Smooth muscle cell (in vitro differentiated cells): ENCODE measurements around the gene ACVR2B. TPM values are rescaled to one million over a fixed set of nuclear protein-coding genes. Genes with fewer than 3 reads are reported as not detected.
"Not testable (repeated sequence)": the region's sequence is repeated elsewhere in the genome, so short reads cannot be mapped to it uniquely, and the experiment has no call there.

Experiments used
- DNase-seq: peaks from one replicate; lab custom pipeline; 2025; ENCODE audit not compliant: unreplicated experiment; lab: John Stamatoyannopoulos, UW
- H2AFZ ChIP-seq: fragments of 200-600 bp; sonication (generic); 2 replicates; pipeline ENCODE4 v1.6.0; 2016; ENCODE audit warnings: antibody characterized with exemption, low read depth, mild to moderate bottlenecking
- H3F3A ChIP-seq: fragments of 200-600 bp; sonication (generic); 2 replicates; pipeline ENCODE4 v1.6.0; 2017; ENCODE audit warnings: antibody characterized with exemption, low read depth
- H3K27ac ChIP-seq: fragments of 200-600 bp; sonication (generic); 2 replicates; pipeline ENCODE4 v1.5.1; 2016; ENCODE audit warnings: low read depth, mild to moderate bottlenecking
- H3K27me3 ChIP-seq: fragments of 200-600 bp; sonication (generic); 2 replicates; pipeline ENCODE4 v1.6.1; 2016; ENCODE audit warnings: low read depth, mild to moderate bottlenecking
- H3K36me3 ChIP-seq: fragments of 200-600 bp; sonication (generic); 2 replicates; pipeline ENCODE4 v1.5.1; 2016; ENCODE audit warnings: low read depth
- H3K4me1 ChIP-seq: fragments of 200-600 bp; sonication (generic); 2 replicates; pipeline ENCODE4 v1.5.1; 2016; ENCODE audit warnings: low read depth
- H3K4me2 ChIP-seq: fragments of 200-600 bp; sonication (generic); 2 replicates; pipeline ENCODE4 v1.6.0; 2016; ENCODE audit warnings: mild to moderate bottlenecking
- H3K4me3 ChIP-seq: fragments of 200-600 bp; sonication (generic); 2 replicates; pipeline ENCODE4 v1.5.1; 2016; ENCODE audit warnings: mild to moderate bottlenecking
- H3K79me2 ChIP-seq: fragments of 200-600 bp; sonication (generic); 2 replicates; pipeline ENCODE4 v1.6.0; 2016; ENCODE audit warnings: low read depth, mild to moderate bottlenecking
- H3K9ac ChIP-seq: fragments of 200-600 bp; sonication (generic); 2 replicates; pipeline ENCODE4 v1.6.0; 2016; ENCODE audit warnings: low read depth
- H3K9me3 ChIP-seq: fragments of 200-600 bp; sonication (generic); replicated peaks from 2 replicates; pipeline ENCODE4 v1.5.1; 2016; ENCODE audit warnings: low read depth
- H4K20me1 ChIP-seq: fragments of 200-600 bp; sonication (generic); 2 replicates; pipeline ENCODE4 v1.6.0; 2016; ENCODE audit warnings: low read depth
- CTCF ChIP-seq: fragments of 200-600 bp; sonication (generic); IDR thresholded peaks from 2 replicates; pipeline ENCODE4 v1.5.1; 2017; ENCODE audit warnings: borderline replicate concordance, mild to moderate bottlenecking, antibody characterized with exemption; ENCODE audit not compliant: insufficient read depth, poor library complexity, severe bottlenecking
- WGBS: methylation state at CpG from one replicate; pipeline ENCODE4 v1.1.7; 2016; ENCODE audit warnings: low lambda C conversion rate; 5-methylcytosine and 5-hydroxymethylcytosine counted together
- polyA plus RNA-seq: library from polyadenylated mRNA; unstranded; fragments of >200 nt; fragmentation: Nextera tagmentation; extraction: Ambion mirVana; gene quantifications from 2 replicates; pipeline ENCODE4 v1.2.1, GENCODE V29; 2016
- total RNA-seq: library from RNA; depleted of rRNA; stranded (reverse); fragments of >200 nt; gene quantifications from 2 replicates; pipeline ENCODE4 v1.2.3, GENCODE V29; 2014

Gene ACVR2B
- total RNA-seq, result 8.6 and 10.0 TPM in 2 replicates
- 2.1 and 7.5 TPM in 2 replicates for polyA plus RNA-seq

DNA sequence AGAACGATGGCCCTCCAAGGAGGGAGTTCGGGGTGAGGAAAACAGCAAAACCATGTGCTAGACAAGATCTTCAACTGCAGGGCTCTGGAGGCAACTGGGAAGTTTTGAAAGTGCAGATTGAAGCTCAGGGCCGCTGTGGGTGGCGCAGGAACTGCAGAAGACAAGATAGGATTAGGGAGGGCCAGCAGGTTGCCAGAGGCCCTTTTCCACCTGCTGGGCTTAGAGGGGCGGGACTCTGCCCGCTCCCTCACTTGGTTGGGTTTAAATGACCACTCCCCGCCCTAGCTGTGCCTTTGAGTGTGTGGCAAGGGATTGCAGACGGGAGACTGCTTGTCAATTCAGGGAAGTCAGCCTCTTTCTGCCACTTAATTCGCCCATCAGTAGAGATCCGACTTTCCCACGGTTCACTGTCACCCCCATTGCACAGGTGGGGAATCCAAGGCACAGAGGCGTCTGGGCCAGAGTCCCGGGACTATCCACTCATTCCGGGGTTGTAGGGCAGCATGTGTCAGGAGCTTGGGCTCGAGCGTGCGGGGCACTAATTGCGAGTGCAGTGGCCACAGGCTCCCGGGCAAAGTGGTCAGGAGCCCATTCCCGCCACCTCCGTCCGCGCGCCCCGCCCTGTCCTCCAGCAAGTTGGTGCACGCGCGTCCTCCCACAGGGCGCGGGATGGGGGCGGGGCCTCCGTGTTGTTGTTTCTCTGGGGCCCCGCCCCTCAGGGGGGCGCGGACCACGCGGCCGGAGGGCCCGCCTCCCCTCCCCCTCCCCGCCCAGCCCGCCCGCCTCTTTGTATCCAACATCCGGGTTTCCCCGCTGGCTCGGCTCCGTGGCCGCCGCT lies at the start of gene ACVR2B:
ACVR2B (plus strand) TSS at position 816 of the 838 bp plus-strand sequence. CDS start 433 bp downstream, outside the sequence.
- Histone ChIP-seq H3K4me3 (peak within 1 kb of the TSS; percentile 89), H3F3A (no peaks in the 10 kb centered on the region), H3K36me3 (no peaks in the 10 kb centered on the region), H3K4me2 (peak within 1 kb of the TSS; percentile 99), H3K9me3 (no peaks in the 10 kb centered on the region), H3K79me2 (peaks cover 33% of the 10 kb centered on the region), H3K4me1 (peaks cover 9% of the 10 kb centered on the region), H3K27me3 (no peaks in the 10 kb centered on the region), H3K27ac (no peak within 1 kb of the TSS), H2AFZ (peak within 1 kb of the TSS; percentile 85), H3K9ac (peak within 1 kb of the TSS; percentile 73), H4K20me1 (peaks cover 34% of the 10 kb centered on the region)
- no peak for TF ChIP-seq CTCF
- WGBS, result 2% methylated on average over 31 of the region's 48 CpGs
- DNase-seq, result peak; percentile 64

- Histone ChIP-seq H3F3A (no peaks in the 10 kb centered on the region), H3K4me2 (no peak overlapping the region), H3K79me2 (no peaks in the 10 kb centered on the region), H2AFZ (no peak overlapping the region), H3K27ac (no peak overlapping the region), H4K20me1 (no peaks in the 10 kb centered on the region), H3K9ac (no peak overlapping the region), H3K9me3 (peaks cover 3% of the 10 kb centered on the region), H3K4me3 (no peak overlapping the region), H3K36me3 (no peaks in the 10 kb centered on the region), H3K27me3 (no peaks in the 10 kb centered on the region), H3K4me1 (no peaks in the 10 kb centered on the region)
- TF ChIP-seq CTCF, result no peak
- DNase-seq, result no peak
- 36% methylated on average over 5 of the region's 5 CpGs for WGBS
Measured at GRCh38 chr3:38404286-38404685, 49.4 kb upstream of the ACVR2B start.

DNA sequence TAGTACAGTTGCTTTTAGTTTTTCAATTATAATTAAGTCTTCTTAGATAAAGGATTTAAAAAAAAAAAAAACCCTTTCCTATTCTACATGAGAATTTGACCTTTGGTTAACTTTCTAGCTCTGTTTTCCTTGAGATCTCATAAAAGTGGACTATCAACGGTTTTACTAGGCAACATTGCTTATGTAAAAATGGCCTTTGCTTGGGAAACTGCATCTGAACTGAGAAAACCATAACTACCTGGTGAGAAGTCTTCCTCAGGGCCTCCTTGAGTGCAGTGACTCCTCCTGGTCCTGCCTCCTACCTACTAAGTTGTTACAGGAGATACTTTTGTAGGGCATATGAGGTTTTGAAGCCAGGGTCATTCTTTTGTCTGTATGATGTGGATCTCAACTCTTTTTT lies 42.1 kb upstream of the ACVR2B start:
- H3K4me3 ChIP-seq, result no peak overlapping the region
- TF ChIP-seq CTCF, result no peak
- H3K27me3 ChIP-seq, result no peaks in the 10 kb centered on the region
- 57% methylated on average over 1 of the region's 1 CpG for WGBS
- H3K4me1 ChIP-seq, result no peaks in the 10 kb centered on the region
- H3K4me2 ChIP-seq, result no peak overlapping the region
- H3K27ac ChIP-seq, result no peak overlapping the region
- H3F3A ChIP-seq, result no peaks in the 10 kb centered on the region
- H2AFZ ChIP-seq, result no peak overlapping the region
- H3K9ac ChIP-seq, result no peak overlapping the region
- no peak for DNase-seq
- no peaks in the 10 kb centered on the region for H3K9me3 ChIP-seq
- no peaks in the 10 kb centered on the region for H3K79me2 ChIP-seq
- H3K36me3 ChIP-seq, result no peaks in the 10 kb centered on the region
- no peaks in the 10 kb centered on the region for H4K20me1 ChIP-seq

GRCh38 chr3:38420758-38421157 lies 32.9 kb upstream of the ACVR2B start:
- H4K20me1 ChIP-seq, H3K4me2 ChIP-seq, H3K9ac ChIP-seq, H3K27ac ChIP-seq, H3K4me3 ChIP-seq, H2AFZ ChIP-seq, H3K4me1 ChIP-seq, H3K36me3 ChIP-seq, H3K79me2 ChIP-seq, H3K9me3 ChIP-seq, DNase-seq, H3F3A ChIP-seq, H3K27me3 ChIP-seq: not testable (repeated sequence)
- WGBS, result 45% methylated on average over 5 of the region's 5 CpGs
